ENCODE results near the gene BHLHE40. TPM values are rescaled to one million over a fixed set of nuclear protein-coding genes. Genes with fewer than 3 reads are reported as not detected.

BHLHE40 gene
- total and polyA plus RNA-seq, 2 of the 8 experiments (the other 6 are each of a cell fraction or from before 2014, with no cell fraction given) = 1.5 to 2.2 TPM

DNA sequence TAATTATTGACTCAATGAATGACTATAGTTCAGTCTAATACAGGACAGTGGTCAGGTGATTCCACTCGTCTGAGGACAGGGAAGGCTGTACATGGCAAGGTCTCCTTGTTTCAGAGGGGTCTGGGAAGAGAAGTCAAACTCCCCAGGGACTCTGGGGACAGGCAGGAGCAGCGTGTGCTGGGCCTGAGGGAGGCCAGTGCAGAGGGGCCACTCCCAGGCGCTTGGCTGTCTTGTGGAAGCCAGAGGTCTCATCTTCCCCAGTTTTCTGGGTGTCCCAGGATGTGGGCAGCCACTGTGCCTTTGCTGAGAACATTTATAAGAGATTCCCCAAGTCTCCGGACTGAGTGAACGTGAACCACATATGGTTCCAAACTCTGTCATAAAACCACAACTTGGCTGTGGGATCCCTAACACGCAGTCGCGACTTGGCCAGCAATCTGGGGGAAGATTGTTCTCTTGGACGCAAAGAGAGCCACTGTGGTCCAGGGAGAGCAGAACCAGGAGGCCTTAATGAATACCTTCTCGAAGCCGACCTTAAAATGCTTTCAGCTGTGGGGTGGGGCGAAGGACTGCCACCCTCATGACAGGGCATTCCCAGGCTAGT is 30.4 kb downstream of the BHLHE40 start:
- Histone ChIP-seq H3K9me3 (ENCODE audit: insufficient read depth in 2 of 2, low read depth in 1 of 2, low read length in 1 of 2) (no peaks in the 10 kb centered on the region), H2AFZ (ENCODE audit: low read length) (no peak overlapping the region), H3K79me1 (ENCODE audit: low read depth, low read length) (no peaks in the 10 kb centered on the region), H3K4me2 (ENCODE audit: insufficient read depth in 1 of 2, low read depth in 2 of 2, low read length in 2 of 2) (no peak overlapping the region), H2BK12ac (ENCODE audit: low read depth, low read length) (no peak overlapping the region), H3K56ac (replicated peaks; ENCODE audit: insufficient read length, low read depth, low read length) (no peak overlapping the region), H4K20me1 (replicated peaks in 1 of 2; ENCODE audit: control insufficient read depth in 1 of 2, insufficient read depth in 2 of 2, low read length in 2 of 2) (no peaks in the 10 kb centered on the region), H3K18ac (ENCODE audit: extremely low read depth, low read length) (no peak overlapping the region), H2BK20ac (ENCODE audit: low read length) (no peak overlapping the region), H4K8ac (ENCODE audit: extremely low read depth, insufficient read depth, low read length) (no peak overlapping the region), H3K4me3 (ENCODE audit: extremely low read depth in 1 of 4, insufficient read depth in 2 of 4, low read depth in 3 of 4, low read length in 4 of 4) (no peak overlapping the region), H4K5ac (ENCODE audit: insufficient read length, low read depth, low read length) (no peak overlapping the region), H3K9ac (replicated peaks in 1 of 4; ENCODE audit: extremely low read depth in 1 of 4, low read depth in 3 of 4, low read length in 3 of 4) (no peak overlapping the region), H3K14ac (ENCODE audit: insufficient read length) (no peak overlapping the region), H2BK5ac (ENCODE audit: low read depth, low read length) (no peak overlapping the region), H2AK5ac (ENCODE audit: low read depth, low read length) (no peak overlapping the region), H3K4me1 (replicated peaks in 1 of 4; ENCODE audit: control insufficient read depth in 3 of 4, insufficient read depth in 4 of 4, low read length in 3 of 4) (peaks cover 0 to 2% (median 0%) of the 10 kb centered on the region in 4 experiments; a peak in 3 of 7 replicates), H3K36me3 (ENCODE audit: control insufficient read depth in 2 of 4, insufficient read depth in 4 of 4, low read length in 3 of 4) (no peaks in the 10 kb centered on the region), H2BK120ac (replicated peaks; ENCODE audit: low read depth, low read length) (no peak overlapping the region), H3K27ac (ENCODE audit: low read depth, low read length) (no peak overlapping the region), H2BK15ac (ENCODE audit: low read length) (no peak overlapping the region), H3K23me2 (ENCODE audit: low read depth, low read length) (no peaks in the 10 kb centered on the region), H3K27me3 (replicated peaks in 1 of 4; ENCODE audit: control insufficient read depth in 3 of 4, extremely low read depth in 1 of 4, insufficient read depth in 3 of 4, low read length in 3 of 4) (no peaks in the 10 kb centered on the region), H3K4ac (replicated peaks; ENCODE audit: insufficient read length, low read depth, low read length) (no peak overlapping the region), H4K91ac (replicated peaks; ENCODE audit: insufficient read length, low read length) (no peak overlapping the region), H3K23ac (ENCODE audit: insufficient read length) (no peak overlapping the region), H3K79me2 (ENCODE audit: control insufficient read depth in 1 of 2, insufficient read depth in 2 of 2, low read length in 2 of 2) (no peaks in the 10 kb centered on the region)
- CTCF ChIA-PET (ENCODE audit: partially characterized antibody) = interaction anchor here (1.1 to 1.5 kb wide), 2 partner anchors 12 to 33 kb away, joined by 3 read pairs; no protein-coding TSS in a partner anchor
- POLR2A ChIA-PET (ENCODE audit: partially characterized antibody) = no interaction called here
- WGBS, 2 experiments (ENCODE audit: extremely low coverage in 1 of 2, insufficient coverage in 1 of 2, insufficient read length in 1 of 2, insufficient replicate concordance in 2 of 2, low coverage in 1 of 2, low lambda C conversion rate in 2 of 2, missing lambda C conversion rate in 1 of 2) = 84% methylated on average over 12 of the region's 12 CpGs; no CpG with 5 or more reads in 1 of the 2 experiments
- FAIRE-seq = no peak
- no peak for DNase-seq (ENCODE audit: low read depth in 1 of 2, low spot score in 2 of 2)
- TF ChIP-seq CHD1 (IDR thresholded peaks at IDR 0.05; ENCODE audit: low read depth, low read length) (no peak), CREB1 (IDR thresholded peaks at IDR 0.05) (no peak), RBBP5 (IDR thresholded peaks at IDR 0.05; ENCODE audit: borderline replicate concordance, low read depth, low read length) (no peak), SAP30 (IDR thresholded peaks at IDR 0.05; ENCODE audit: insufficient read depth, insufficient replicate concordance, low read length) (no peak), POLR2AphosphoS5 (IDR thresholded peaks at IDR 0.05; ENCODE audit: low read depth, low read length) (no peak), EZH2 (IDR thresholded peaks at IDR 0.05; ENCODE audit: low read depth, low read length, severe bottlenecking) (no peak), RAD21 (IDR thresholded peaks at IDR 0.05 in 1 of 2, conservative IDR thresholded peaks at IDR 0.05 in 1 of 2; ENCODE audit: low read depth in 2 of 2, low read length in 2 of 2) (no peak), CBX5 (IDR thresholded peaks at IDR 0.05; ENCODE audit: low read depth, low read length) (no peak), TCF12 (IDR thresholded peaks at IDR 0.05; ENCODE audit: low read depth, low read length) (no peak), CTBP2 (IDR thresholded peaks at IDR 0.05; ENCODE audit: borderline replicate concordance, insufficient read depth, insufficient read length, low read length) (no peak), HDAC6 (IDR thresholded peaks at IDR 0.05; ENCODE audit: low read depth, low read length) (no peak)
- TF ChIP-seq, protein P1, sequence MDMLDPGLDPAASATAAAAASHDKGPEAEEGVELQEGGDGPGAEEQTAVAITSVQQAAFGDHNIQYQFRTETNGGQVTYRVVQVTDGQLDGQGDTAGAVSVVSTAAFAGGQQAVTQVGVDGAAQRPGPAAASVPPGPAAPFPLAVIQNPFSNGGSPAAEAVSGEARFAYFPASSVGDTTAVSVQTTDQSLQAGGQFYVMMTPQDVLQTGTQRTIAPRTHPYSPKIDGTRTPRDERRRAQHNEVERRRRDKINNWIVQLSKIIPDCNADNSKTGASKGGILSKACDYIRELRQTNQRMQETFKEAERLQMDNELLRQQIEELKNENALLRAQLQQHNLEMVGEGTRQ (IDR thresholded peaks at IDR 0.05; ENCODE audit: low read length) = no peak
